ENCODE results near the gene TPK1.

The TPK1 gene

DNA sequence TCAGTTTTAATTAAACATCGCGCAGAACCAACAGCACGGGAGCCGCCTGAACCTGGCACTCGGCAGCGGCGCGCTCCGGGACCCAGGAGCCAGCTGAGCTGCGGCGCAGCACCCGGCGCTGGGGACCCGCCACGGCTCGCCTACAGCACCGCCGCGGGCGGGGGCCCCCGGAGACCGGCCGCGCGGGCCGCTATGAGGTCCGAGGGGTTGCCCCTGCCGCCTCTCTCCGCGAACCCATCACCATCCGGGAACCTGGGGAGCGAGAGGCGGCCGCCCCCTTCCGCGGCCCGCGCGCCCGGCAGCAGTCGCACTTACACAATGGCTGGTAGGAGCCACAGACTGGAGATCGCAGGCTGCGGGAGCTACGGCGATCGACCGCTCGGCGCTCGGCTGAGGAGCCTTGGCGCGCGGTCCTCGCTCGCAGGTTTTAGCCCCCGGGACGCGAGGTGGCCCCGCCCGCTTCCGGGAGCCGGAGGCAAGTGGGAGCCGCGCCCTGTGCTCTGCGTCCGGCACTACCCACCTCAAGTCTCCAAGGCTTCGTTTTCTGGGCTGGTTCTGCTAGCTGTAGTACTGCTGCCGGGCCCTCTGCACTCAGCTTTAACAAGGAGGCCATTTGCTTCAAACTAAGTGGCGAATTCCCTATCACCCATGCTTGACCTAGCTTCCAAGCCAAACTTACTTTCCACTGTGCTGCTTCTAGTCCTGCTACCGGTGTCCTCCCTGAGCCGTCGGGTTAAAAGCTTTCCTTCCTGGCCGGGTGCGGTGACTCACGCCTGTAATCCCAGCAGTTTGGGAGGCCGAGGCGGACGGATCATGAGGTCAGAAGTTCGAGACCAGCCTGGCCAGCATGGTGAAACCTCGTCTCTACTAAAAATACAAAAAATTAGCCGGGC, at the start of gene TPK1:
TPK1 (minus strand) TSS at position 402 of the 893 bp plus-strand sequence. CDS start 451 bp downstream, outside the sequence.
- DNase-seq, result peak; percentile 90

DNA sequence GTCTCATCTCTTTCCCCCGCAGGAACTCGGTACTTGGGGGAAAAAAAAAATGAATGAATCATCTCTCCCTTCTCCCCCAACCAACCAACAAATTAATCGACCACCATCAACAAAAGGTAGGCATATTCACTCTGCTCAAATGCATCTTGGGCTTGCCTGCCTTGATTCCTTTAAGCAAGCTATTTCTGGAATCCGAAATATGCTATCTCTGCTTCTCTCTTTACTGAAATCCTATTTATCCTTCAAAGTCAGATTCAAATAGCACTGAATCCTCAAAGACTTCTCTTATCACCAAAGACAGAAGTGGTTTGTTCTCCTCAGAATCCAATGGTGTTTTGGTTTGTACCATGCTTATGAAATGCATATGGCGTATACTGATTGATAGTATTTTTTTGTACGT, 49.6 kb upstream of the TPK1 start:
- DNase-seq, result no peak

DNA sequence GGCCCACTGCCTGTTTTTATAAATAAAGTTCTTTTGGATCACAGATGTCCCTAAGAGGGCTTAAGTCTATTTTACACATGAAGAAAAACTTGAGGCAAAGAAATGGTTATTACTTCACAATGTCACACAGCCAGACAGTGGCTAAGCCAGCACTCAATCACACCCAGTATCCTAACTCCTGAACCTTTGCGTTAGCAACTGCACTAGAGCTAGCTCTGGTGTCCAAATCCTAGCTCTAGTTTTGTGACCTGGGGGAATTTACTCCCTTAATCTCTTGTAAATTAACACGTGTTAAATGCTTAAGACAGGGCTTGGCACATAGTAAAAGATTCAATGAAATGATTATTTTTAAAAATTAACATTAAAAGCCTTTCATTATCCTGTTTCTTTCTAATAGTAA, 49.0 kb upstream of the TPK1 start:
- no peak for DNase-seq

DNA sequence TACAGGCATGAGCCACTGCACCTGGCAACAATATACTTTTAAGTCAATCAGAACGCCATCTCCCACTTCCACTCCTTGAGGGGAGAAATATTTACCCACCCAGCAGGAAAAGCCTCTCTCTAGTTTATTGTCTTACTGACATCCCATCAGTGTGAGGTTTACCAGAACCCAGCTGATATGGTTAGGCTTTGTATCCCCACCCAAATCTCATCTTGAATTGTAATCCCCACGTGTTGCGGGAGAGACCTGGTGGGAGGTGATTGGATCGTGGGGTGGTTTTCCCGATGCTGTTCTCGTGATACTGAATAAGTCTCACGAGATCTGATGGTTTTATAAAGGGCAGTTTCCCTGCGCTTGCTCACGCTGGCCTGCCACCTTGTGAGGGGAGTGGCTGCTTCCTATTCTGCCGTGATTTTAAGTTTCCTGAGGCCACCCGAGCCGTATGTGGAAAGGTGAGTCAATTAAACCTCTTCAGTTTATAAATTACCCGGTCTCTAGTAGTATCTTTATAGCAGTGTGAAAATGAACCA, 37.5 kb upstream of the TPK1 start:
- no peak for DNase-seq

DNA sequence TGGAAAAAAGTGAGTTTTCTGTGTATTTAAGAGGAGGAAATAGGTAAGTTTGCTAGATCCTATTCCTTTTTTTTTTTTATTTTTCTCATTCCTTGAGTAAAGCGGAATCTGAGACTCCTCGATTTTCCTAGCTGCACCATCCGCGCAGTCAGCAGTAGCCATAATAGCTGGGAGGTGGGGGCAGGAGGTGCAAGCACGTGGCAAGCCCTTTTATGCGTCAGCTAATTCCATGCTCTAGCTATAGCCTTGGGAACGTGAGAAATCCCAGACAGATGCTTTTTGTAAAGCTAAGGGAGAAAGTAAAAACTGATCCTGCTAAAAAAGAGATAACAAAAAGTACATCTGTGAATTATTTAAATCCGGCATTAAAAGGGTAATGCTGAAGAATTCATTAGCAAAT, 33.2 kb upstream of the TPK1 start:
- DNase-seq, result no peak

DNA sequence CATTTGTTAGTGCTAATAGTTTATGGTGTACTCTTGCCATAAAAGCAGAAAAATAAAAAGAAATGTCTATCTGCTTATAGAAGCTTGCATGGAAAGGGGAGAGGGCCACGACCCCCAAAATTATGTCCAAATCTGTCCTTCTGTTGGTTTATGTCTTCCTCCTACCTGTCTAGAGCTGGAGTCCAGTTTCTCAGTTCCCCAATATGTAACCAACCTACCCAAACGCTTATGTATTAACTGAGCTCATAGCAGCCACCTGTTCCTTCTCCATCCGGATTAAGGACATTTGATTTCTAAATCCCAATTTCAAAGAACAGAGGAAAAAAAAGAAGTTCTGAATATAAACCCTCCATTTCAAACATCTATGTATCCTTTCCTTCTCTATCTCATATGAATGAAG, 30.3 kb upstream of the TPK1 start:
- DNase-seq, result no peak

DNA sequence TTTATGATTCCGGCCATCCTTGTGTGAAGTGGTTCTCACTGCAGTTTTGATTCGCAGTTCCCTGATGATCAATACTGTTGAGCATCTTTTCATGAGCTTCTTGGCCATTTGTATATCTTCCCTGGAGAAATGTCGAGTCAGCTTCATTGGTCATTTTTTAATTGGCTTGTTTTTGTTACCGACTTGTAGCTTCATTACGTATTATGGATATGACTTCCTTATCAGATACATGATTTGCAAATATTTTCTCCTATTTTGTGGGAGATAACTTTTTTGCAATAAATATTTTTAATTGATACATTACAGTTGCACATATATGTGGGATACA, 27.4 kb upstream of the TPK1 start:
- DNase-seq, result no peak

DNA sequence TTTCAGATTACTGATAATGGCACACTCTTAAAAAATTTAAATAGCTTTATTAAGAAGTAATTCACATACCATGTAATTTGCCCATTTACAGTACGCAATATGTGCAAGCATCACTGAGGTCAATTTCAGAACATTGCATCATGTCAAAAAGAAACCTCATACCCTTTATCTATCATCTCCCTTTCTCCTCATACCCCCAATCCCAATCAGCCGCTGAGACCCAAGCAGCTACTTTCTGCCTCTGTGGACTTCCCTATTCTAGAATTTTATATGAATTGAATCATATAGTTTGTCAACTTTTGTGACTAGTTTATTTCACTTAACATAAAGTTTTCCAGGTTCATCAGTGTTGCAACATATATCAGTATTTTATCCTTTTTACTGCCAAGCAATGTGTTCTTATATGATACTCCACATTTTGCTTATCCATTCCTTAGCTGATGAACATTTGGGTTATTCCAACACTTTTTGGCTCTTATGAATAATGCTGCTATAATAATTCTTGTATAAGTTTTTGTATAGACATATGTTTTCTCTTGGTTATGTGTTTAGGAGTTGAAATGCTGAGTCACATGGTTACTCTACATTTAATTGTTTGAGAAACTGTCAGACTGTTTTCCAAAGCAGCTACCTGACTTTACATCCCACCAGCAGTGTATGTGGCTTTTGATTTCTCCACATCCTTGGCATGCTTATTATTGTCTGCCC, 26.9 kb upstream of the TPK1 start:
- DNase-seq, result no peak

DNA sequence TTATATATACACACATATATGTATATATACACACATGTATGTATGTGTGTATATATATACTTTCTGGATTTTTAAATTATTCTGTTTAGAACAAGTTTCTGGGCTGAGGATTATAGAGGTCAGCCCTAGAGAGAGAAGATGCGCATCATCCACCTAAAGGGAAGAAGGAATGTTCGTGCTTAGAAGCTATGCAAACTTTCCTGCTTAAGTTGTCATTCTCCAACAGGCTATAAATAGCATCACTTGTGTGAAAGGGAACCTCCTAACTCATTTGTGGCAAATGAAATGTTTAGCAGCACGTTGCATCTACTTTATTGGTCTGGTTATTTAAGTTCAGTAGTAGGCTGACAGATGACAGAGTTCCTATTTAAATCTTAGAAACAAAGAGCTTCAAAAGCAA, 23.9 kb upstream of the TPK1 start:
- no peak for DNase-seq

DNA sequence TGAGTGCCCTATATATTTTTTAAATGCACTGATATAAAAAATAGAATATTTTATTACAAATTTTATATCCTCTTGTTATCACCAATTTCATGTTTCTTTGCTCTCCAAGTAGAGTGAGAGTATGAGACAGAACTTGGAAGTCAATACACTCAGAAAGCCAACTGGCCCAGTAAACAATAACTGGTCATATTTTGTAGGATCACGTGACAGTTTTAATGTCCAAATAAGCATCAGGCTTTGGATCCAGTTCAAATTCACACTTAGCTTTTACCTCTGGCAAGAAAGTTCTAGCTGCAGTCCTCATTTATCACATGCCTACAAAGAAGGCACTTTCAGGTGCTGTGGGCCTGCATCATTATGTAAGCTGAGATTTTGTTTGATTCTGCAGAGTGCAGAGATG, 21.6 kb upstream of the TPK1 start:
- no peak for DNase-seq

DNA sequence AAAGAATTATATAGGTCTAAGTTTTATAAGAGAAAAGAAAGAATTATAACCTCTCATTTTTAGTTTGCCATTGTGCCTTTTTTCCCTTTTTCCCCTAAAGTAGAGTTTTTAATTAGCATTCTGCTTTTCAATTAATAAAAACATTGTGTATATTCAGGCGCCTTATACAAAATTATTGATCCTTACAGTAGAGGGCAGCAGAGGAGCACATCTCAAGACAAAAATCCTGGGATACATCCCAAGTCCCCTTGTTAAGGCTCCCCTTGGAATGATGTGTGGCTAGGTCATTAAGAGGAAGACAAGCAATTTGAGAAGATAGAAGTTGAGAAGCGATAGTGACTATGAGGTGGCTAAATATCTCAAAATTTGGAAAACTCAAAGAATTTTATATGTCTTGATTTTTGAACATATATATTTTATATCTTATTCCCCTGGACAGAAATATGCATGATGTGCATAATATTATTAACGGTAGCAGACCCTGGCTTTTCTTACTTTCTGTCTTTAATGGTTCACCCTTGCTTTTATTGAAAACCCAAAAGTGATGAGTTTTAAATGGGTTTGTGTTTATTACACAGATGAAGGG, 19.1 kb upstream of the TPK1 start:
- peak; percentile 69 for DNase-seq

DNA sequence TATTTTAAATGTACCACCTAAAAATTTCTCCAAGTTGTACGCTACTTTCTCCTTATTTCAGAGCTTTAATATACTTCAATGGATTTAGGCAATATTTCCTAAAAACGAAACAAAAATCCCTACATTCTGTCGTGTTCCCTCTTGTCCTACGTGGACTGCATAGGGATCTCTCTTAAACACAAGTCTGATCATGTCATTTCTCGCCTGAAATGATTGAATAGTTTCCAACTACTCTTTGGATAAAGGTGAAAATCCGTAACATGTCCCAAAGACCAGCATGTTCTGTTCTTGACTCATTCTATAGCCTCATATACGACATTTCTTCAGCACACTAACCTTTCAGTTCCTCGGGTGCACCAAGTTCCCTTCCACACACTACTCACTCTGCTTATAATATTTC, 17.7 kb upstream of the TPK1 start:
- DNase-seq, result no peak

DNA sequence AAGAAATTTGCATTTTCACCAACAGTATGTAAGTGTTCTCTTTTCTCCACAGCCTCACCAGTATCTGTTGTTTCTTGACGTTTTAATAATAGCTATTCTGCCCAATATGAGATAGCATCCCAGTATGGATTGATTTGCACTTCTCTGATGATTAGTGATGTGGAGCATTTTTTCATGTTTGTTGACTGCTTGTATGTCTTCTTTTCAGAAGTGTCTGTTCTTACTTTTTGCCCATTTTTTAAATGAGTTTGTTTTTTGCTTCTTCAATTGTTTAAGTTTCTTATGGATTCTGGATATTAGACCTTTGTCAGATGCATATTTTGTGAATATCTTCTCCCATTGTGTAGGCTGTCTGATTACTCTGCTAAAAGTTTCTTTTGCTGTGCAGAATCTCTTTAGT, 12.2 kb upstream of the TPK1 start:
- DNase-seq, result no peak

DNA sequence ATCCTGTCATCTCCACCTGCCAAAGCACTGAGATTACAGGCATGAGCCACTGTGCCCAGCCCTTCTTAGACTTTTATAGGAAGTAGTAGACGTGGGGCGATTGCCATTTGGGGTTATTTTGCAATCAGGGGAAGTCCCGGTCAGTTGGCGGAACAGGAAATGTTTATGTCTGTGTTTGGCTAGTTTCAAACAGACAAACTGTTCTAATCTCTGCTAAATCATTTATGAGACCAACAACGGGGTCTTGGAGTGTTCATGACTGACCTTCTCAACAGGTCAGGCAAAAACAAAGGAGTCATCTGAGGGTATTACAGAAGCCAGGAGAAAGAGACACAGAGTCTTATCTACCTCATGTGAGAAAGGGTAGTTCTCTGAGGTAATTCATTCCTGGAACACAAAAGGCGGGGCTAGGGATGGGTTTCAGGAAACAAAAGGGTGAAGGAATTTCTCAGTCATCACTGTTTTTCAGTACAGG, 6.6 kb upstream of the TPK1 start:
- no peak for DNase-seq

DNA sequence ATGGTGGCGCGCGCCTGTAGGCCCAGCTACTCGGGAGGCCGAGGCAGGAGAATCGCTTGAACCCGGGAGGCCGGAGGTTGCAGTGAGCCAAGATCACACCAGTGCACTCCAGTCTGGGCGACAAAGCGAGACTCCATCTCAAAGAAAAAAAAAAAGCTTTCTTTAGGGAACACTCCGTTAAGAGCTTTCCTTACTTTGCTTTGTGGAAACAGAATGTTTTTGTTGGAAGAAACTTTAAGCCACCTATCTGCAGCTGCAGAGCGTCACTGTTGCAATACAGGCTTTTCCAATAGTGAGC, 641 bp upstream of the TPK1 start:
- no peak for DNase-seq

DNA sequence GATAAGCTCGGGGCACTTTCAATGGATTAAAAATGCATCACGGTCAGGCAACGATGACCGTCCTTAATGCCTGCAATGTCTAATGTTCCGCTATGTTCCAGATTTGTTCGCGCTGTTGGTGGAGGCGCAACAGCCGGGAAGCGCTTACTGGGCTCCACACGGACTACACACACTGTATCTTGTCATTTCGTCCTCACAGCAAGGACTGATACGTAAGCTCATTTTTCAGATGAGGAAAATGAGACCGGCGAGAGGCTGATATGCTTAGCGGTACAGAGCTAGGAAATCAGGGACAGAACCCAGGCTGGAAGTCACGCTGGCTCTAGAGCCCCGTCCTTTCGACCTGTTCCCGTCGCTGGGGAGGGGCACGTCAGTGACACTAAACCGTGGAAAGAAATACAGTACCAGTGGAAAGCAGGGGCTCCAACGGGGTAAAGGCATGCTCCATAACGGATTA, 670 bp downstream of the TPK1 start:
- DNase-seq, result peak; percentile 51

DNA sequence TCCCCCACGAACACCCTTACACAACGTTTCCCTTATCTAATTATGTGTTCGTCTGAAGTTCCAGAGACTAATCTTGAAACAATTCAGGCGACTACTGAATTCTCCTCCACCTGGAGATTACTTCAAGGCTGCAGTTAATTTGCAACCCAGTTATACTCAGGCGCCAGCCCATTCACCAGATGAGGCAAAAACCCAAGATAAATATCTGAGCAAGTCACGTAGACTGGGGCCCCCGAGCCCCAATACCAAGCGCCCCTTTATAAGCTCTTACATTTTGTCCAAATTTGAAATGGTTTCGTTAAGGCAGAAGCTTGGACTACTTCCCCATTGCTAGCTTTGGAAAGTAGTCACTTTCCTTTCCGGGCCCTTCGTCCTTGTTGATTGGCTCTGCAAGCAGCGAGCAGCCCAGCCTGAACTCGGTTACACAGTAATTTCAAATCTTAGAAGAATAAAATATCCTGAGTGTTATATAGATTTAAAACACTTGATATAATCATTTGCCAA, 1.2 kb downstream of the TPK1 start:
- DNase-seq, result no peak

DNA sequence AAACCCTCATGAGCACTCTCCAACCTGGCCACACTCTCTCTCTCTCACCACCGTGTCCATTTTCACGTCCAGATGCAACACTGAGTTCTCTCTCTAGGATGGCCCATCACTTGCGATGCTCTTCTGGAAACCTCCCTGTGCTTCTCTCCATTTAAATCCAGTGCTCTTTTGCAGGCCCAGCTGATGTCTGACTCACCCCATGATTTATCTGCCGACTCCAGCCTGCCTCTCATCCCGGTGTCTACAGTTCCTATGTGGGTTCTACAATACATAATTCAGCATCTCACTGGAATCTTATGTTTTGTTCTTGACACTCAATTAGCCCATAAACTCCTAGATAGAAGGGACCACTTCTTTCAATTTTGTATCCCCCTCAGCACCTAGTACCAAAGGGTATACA, 5.0 kb downstream of the TPK1 start:
- no peak for DNase-seq

DNA sequence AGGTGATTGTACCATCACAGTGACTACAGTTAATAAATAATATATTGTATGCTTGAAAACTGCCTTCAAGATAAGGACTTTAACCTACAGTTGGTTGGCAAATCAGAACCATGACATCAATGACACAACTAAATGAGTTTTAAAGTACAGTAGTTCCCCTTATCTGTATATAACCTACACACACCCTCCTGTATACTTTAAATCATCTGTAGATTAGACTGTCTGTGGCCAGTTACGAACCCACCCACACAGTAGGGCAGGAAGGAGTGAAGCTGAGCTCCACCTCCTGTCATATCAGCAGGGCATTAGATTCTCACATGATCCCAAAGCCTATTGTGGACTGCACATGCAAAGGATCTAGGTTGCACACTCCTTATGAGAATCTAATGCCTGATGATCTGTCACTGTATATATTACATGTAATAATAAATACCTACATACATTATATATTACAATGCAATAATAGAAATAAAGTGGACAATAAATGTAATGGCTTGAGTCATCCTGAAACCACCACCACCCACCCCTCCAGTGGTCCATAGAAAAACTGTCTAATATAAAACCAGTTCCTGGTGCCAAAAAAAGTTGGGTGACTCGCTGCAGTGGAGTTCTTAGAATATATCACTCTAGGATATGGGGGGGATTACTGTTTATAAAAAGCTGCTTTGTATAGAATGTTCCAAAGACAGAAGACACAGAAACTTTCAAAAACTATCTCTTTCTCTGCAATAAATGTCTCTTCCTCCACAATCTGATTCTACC, 5.6 kb downstream of the TPK1 start:
- DNase-seq, result no peak

DNA sequence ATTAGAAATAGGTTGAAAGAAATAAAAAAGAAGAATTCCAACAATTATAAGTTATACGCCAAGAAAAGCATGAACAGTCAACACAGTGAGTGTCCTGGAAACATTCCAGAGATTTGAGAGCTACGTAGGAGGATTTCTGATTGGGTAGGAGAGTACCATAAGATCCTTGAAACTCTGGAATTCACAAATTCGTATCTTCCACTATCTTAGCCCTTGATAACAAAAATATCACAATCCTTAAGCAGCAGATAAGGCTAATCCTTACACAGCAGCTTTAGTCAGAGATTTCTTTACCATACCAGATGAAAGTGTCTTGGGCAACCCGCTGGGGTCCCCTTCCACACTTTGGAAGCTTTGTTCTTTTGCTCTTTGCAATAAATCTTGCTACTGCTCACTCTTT, 8.2 kb downstream of the TPK1 start:
- no peak for DNase-seq

DNA sequence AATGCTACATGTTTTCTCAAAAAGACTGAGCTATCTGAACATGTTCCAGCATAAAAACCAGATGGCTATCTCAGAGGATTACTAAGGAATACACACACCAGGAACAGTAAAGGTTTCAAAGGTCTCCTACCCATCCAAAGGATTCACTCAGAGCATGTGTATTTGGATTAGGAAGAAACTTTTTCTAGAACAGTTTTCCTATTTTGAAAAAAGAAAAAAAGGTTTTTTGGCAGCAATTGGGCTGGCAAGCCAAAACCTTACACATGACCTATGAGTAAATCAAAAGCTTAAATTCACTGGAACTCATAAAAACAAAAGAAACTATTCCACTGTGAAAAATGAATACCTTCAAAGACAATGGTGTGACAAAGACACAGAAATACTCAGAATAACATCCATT, 9.6 kb downstream of the TPK1 start:
- DNase-seq, result no peak

DNA sequence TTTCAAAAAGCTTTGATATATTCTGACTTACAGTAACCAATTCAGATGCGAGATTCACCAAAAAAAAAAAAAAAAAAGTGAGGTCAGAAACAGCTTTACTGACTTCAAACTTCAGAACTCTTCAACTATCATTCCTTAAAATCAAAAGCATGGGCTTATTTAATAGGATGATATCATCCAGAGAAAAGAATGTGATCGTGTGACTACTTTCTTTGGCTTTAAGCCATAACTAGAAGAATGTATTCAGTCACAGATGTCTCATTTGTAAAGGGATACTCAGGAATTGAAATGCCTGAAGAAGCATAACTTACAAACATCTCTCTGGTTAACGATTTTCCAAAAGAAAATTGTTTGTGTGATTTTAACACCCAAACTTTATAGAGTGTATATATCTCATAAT, 11.5 kb downstream of the TPK1 start:
- no peak for DNase-seq

DNA sequence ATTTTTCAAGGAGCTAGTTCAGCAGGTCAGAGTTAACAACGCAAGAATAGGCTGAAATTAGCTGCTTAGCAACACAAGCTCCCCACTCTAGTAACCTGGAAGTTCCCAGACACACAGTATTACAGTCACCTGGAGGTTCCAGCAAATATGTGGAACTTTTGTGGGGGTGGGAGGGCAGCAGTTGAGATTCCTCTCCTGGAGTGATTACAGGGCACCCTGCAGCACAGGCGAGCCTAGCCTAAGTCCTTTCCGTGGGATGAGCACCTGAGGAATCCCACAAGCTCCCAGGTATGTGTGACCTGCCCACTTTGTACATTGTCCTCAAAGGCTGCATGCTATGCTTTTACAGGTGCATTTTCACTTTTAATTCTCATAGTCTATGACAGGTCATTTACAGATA, 13.6 kb downstream of the TPK1 start:
- DNase-seq, result peak; percentile 11

All from NCI-H146 (cell line).